ENCODE results near the gene RBM14.

The RBM14 gene

GRCh38 chr11:66629356-66629755 is 12.9 kb downstream of the RBM14 start:
- H3K9ac ChIP-seq (ENCODE audit: low read depth, low read length): no peak overlapping the region
- peaks cover 35% of the 10 kb centered on the region for H3K4me1 ChIP-seq (ENCODE audit: insufficient read depth, low read length)
- H3K27me3 ChIP-seq (ENCODE audit: insufficient read depth, low read length, poor library complexity): no peaks in the 10 kb centered on the region
- ATAC-seq (ENCODE audit: insufficient read depth, low read depth): no peak
- TF ChIP-seq CTCF (IDR thresholded peaks at IDR 0.05; ENCODE audit: borderline replicate concordance, extremely low read depth, low read length, poor library complexity, severe bottlenecking) (no peak), EZH2 (IDR thresholded peaks at IDR 0.05; ENCODE audit: borderline replicate concordance, low read depth, low read length, severe bottlenecking) (no peak)
- H4K20me1 ChIP-seq (ENCODE audit: insufficient read depth, low read length): peaks cover 88% of the 10 kb centered on the region
- no peak overlapping the region for H2AFZ ChIP-seq (ENCODE audit: low read depth, low read length)
- DNase-seq: no peak
- H3K27ac ChIP-seq (ENCODE audit: low read length): no peak overlapping the region
- no peak overlapping the region for H3K4me3 ChIP-seq (ENCODE audit: low read depth in 1 of 2, low read length in 2 of 2)
- no peak overlapping the region for H3K4me2 ChIP-seq (ENCODE audit: insufficient read depth, low read length)
- H3K79me2 ChIP-seq (ENCODE audit: insufficient read depth, low read length): peaks cover 100% of the 10 kb centered on the region
- H3K9me3 ChIP-seq (ENCODE audit: insufficient read depth, low read length, severe bottlenecking): no peaks in the 10 kb centered on the region
- H3K36me3 ChIP-seq (ENCODE audit: insufficient read depth, low read length): peaks cover 93% of the 10 kb centered on the region

- Histone ChIP-seq H4K20me1 (ENCODE audit: insufficient read depth, low read length) (peaks cover 81% of the 10 kb centered on the region), H3K4me3 (ENCODE audit: low read depth in 1 of 2, low read length in 2 of 2) (no peak overlapping the region), H3K79me2 (ENCODE audit: insufficient read depth, low read length) (peaks cover 100% of the 10 kb centered on the region), H3K27me3 (ENCODE audit: insufficient read depth, low read length, poor library complexity) (no peaks in the 10 kb centered on the region), H3K9me3 (ENCODE audit: insufficient read depth, low read length, severe bottlenecking) (no peaks in the 10 kb centered on the region), H3K4me1 (ENCODE audit: insufficient read depth, low read length) (peaks cover 33% of the 10 kb centered on the region), H3K36me3 (ENCODE audit: insufficient read depth, low read length) (peaks cover 76% of the 10 kb centered on the region), H3K4me2 (ENCODE audit: insufficient read depth, low read length) (no peak overlapping the region), H2AFZ (ENCODE audit: low read depth, low read length) (no peak overlapping the region), H3K27ac (ENCODE audit: low read length) (no peak overlapping the region), H3K9ac (ENCODE audit: low read depth, low read length) (no peak overlapping the region)
- DNase-seq: no peak
- TF ChIP-seq CTCF (IDR thresholded peaks at IDR 0.05; ENCODE audit: borderline replicate concordance, extremely low read depth, low read length, poor library complexity, severe bottlenecking): no peak
- TF ChIP-seq EZH2 (IDR thresholded peaks at IDR 0.05; ENCODE audit: borderline replicate concordance, low read depth, low read length, severe bottlenecking): no peak
- ATAC-seq (ENCODE audit: insufficient read depth, low read depth): no peak
Observed at GRCh38 chr11:66631883-66632282, 15.5 kb downstream of the RBM14 start.

GRCh38 chr11:66632952-66633351 is 16.5 kb downstream of the RBM14 start:
- Histone ChIP-seq H3K27me3 (ENCODE audit: insufficient read depth, low read length, poor library complexity) (no peaks in the 10 kb centered on the region), H3K4me2 (ENCODE audit: insufficient read depth, low read length) (no peak overlapping the region), H3K4me3 (ENCODE audit: low read depth in 1 of 2, low read length in 2 of 2) (no peak overlapping the region), H3K27ac (ENCODE audit: low read length) (no peak overlapping the region), H3K4me1 (ENCODE audit: insufficient read depth, low read length) (peaks cover 40% of the 10 kb centered on the region), H3K9ac (ENCODE audit: low read depth, low read length) (no peak overlapping the region), H3K9me3 (ENCODE audit: insufficient read depth, low read length, severe bottlenecking) (no peaks in the 10 kb centered on the region), H3K79me2 (ENCODE audit: insufficient read depth, low read length) (peaks cover 100% of the 10 kb centered on the region), H2AFZ (ENCODE audit: low read depth, low read length) (no peak overlapping the region), H3K36me3 (ENCODE audit: insufficient read depth, low read length) (peaks cover 67% of the 10 kb centered on the region), H4K20me1 (ENCODE audit: insufficient read depth, low read length) (peaks cover 70% of the 10 kb centered on the region)
- no peak for ATAC-seq (ENCODE audit: insufficient read depth, low read depth)
- no peak for TF ChIP-seq EZH2 (IDR thresholded peaks at IDR 0.05; ENCODE audit: borderline replicate concordance, low read depth, low read length, severe bottlenecking)
- no peak for TF ChIP-seq CTCF (IDR thresholded peaks at IDR 0.05; ENCODE audit: borderline replicate concordance, extremely low read depth, low read length, poor library complexity, severe bottlenecking)
- no peak for DNase-seq

GRCh38 chr11:66636411-66636810 is 20.0 kb downstream of the RBM14 start:
- Histone ChIP-seq H4K20me1 (ENCODE audit: insufficient read depth, low read length) (peaks cover 68% of the 10 kb centered on the region), H3K36me3 (ENCODE audit: insufficient read depth, low read length) (peaks cover 65% of the 10 kb centered on the region), H3K9ac (ENCODE audit: low read depth, low read length) (peak overlapping the region; percentile 59; the same call in 1 of the 2 replicates), H3K4me1 (ENCODE audit: insufficient read depth, low read length) (peaks cover 62% of the 10 kb centered on the region), H3K79me2 (ENCODE audit: insufficient read depth, low read length) (peaks cover 97% of the 10 kb centered on the region), H3K27me3 (ENCODE audit: insufficient read depth, low read length, poor library complexity) (no peaks in the 10 kb centered on the region), H2AFZ (ENCODE audit: low read depth, low read length) (no peak overlapping the region), H3K27ac (ENCODE audit: low read length) (peak overlapping the region; percentile 18; the same call in 1 of the 2 replicates), H3K4me3 (ENCODE audit: low read depth in 1 of 2, low read length in 2 of 2) (no peak overlapping the region), H3K9me3 (ENCODE audit: insufficient read depth, low read length, severe bottlenecking) (no peaks in the 10 kb centered on the region), H3K4me2 (ENCODE audit: insufficient read depth, low read length) (peak overlapping the region; percentile 32)
- no peak for DNase-seq
- no peak for ATAC-seq (ENCODE audit: insufficient read depth, low read depth)
- no peak for TF ChIP-seq CTCF (IDR thresholded peaks at IDR 0.05; ENCODE audit: borderline replicate concordance, extremely low read depth, low read length, poor library complexity, severe bottlenecking)
- TF ChIP-seq EZH2 (IDR thresholded peaks at IDR 0.05; ENCODE audit: borderline replicate concordance, low read depth, low read length, severe bottlenecking): no peak

Data from DND-41 (cell line).